IMR-90 (cell line): ENCODE data around the gene AKT1S1. TPM values are rescaled to one million over a fixed set of nuclear protein-coding genes. Genes with fewer than 3 reads are reported as not detected.

ENCODE experiments used
- ATAC-seq: fragments of 200-7000 bp; cut with Tn5 transposase; 2 replicates; pipeline ENCODE4 v1.9.1; 2020; ENCODE audit warnings: low read depth, mild to moderate bottlenecking, moderate library complexity
- BruUV-seq: library from RNA; stranded (reverse); fragments of 400-500 nt; replicated peaks from 2 replicates; lab custom pipeline; 2021; lab: Mats Ljungman, UMichigan
- CTCF ChIA-PET: fragments of 300-600 bp; formaldehyde crosslinking; extraction: SDS; loops from one replicate; lab custom pipeline; 2021; ENCODE audit warnings: antibody characterized with exemption; lab: Yijun Ruan, JAX
- POLR2A ChIA-PET: fragments of 300-600 bp; sonication (Branson Sonifier 250); formaldehyde crosslinking; loops from one replicate; lab custom pipeline; 2022; ENCODE audit warnings: antibody characterized with exemption; ENCODE audit not compliant: unreplicated experiment; lab: Charles Lee
- DNase-seq: peaks from one replicate; pipeline ENCODE4 v3.0.0; 2013
- H2AFZ ChIP-seq: replicated peaks from 2 replicates; pipeline ENCODE3; 2013; ENCODE audit warnings: low read length, mild to moderate bottlenecking; ENCODE audit not compliant: poor library complexity
- H2AK5ac ChIP-seq: 2 replicates; pipeline ENCODE4 v1.6.1; 2013; ENCODE audit warnings: low read depth, low read length, inconsistent platforms
- H2AK9ac ChIP-seq: replicated peaks from 2 replicates; pipeline ENCODE3; 2013; ENCODE audit warnings: mild to moderate bottlenecking, low read depth, low read length, moderate library complexity; ENCODE audit not compliant: poor library complexity
- H2BK120ac ChIP-seq: 2 replicates; pipeline ENCODE4 v1.6.1; 2013; ENCODE audit warnings: low read depth, low read length, inconsistent platforms
- H2BK15ac ChIP-seq: 3 replicates; pipeline ENCODE4 v1.6.1; 2013; ENCODE audit warnings: low read depth, low read length, inconsistent platforms
- H2BK20ac ChIP-seq: 2 replicates; pipeline ENCODE4 v1.6.1; 2013; ENCODE audit warnings: low read depth, mild to moderate bottlenecking, inconsistent platforms, low read length, moderate library complexity
- H2BK5ac ChIP-seq: 2 replicates; pipeline ENCODE4 v1.6.1; 2013; ENCODE audit warnings: mild to moderate bottlenecking, low read depth, low read length, inconsistent platforms; ENCODE audit not compliant: poor library complexity, severe bottlenecking
- H3K14ac ChIP-seq: replicated peaks from 2 replicates; pipeline ENCODE4 v1.6.1; 2013; ENCODE audit warnings: low read depth, low read length, inconsistent platforms
- H3K18ac ChIP-seq: 2 replicates; pipeline ENCODE4 v1.6.1; 2013; ENCODE audit warnings: low read depth, low read length, control low read depth
- H3K23ac ChIP-seq: 2 replicates; pipeline ENCODE4 v1.6.1; 2013; ENCODE audit warnings: low read depth, low read length, inconsistent platforms
- H3K27ac ChIP-seq: 2 replicates; pipeline ENCODE4 v1.5.1; 2013; ENCODE audit warnings: mild to moderate bottlenecking, control low read depth, low read length; ENCODE audit not compliant: insufficient read depth
- H3K27me3 ChIP-seq: 2 replicates; pipeline ENCODE4 v1.6.1; 2013; ENCODE audit warnings: low read length; ENCODE audit not compliant: control insufficient read depth, insufficient read depth
- H3K36me3 ChIP-seq: 2 replicates; pipeline ENCODE4 v1.6.1; 2013; ENCODE audit warnings: low read length, mixed read lengths; ENCODE audit not compliant: control insufficient read depth, insufficient read depth
- H3K4ac ChIP-seq: 2 replicates; pipeline ENCODE4 v1.6.1; 2013; ENCODE audit warnings: low read depth, low read length, inconsistent platforms
- H3K4me1 ChIP-seq: 2 replicates; pipeline ENCODE4 v1.6.1; 2013; ENCODE audit warnings: low read length, mixed read lengths; ENCODE audit not compliant: control insufficient read depth, insufficient read depth
- H3K4me2 ChIP-seq: 2 replicates; pipeline ENCODE4 v1.6.1; 2013; ENCODE audit warnings: low read depth, mild to moderate bottlenecking, control low read depth, low read length, moderate library complexity
- H3K4me3 ChIP-seq: 2 replicates; pipeline ENCODE4 v1.5.1; 2013; ENCODE audit warnings: low read depth, mild to moderate bottlenecking, control low read depth, low read length, moderate library complexity; ENCODE audit not compliant: insufficient read depth
- H3K56ac ChIP-seq: 2 replicates; pipeline ENCODE4 v1.6.1; 2013; ENCODE audit warnings: low read length, inconsistent platforms; ENCODE audit not compliant: insufficient read depth; ENCODE audit errors: extremely low read depth
- H3K79me1 ChIP-seq, 2 experiments: 2 replicates each; pipeline ENCODE4 v1.6.1; 2013; ENCODE audit warnings: low read length in 2 of 2, inconsistent platforms in 1 of 2, low read depth in 1 of 2
- H3K9ac ChIP-seq: 2 replicates; pipeline ENCODE4 v1.6.1; 2013; ENCODE audit warnings: low read depth, low read length, control low read depth
- H3K9me1 ChIP-seq: 2 replicates; pipeline ENCODE4 v1.6.1; 2013; ENCODE audit warnings: low read length, inconsistent platforms; ENCODE audit not compliant: insufficient read depth
- H3K9me3 ChIP-seq: 2 replicates; pipeline ENCODE4 v1.6.1; 2013; ENCODE audit warnings: low read length; ENCODE audit not compliant: control insufficient read depth, insufficient read depth
- H4K20me1 ChIP-seq: 2 replicates; pipeline ENCODE4 v1.6.1; 2013; ENCODE audit warnings: low read length, inconsistent platforms; ENCODE audit not compliant: insufficient read depth
- H4K5ac ChIP-seq: 2 replicates; pipeline ENCODE4 v1.6.1; 2013; ENCODE audit warnings: mild to moderate bottlenecking, low read depth, low read length, control low read depth
- H4K8ac ChIP-seq, 2 experiments: 2 replicates each; pipeline ENCODE4 v1.6.1; 2013; ENCODE audit warnings: low read depth in 2 of 2, low read length in 2 of 2, control low read depth in 1 of 2, inconsistent platforms in 1 of 2
- H4K91ac ChIP-seq: 2 replicates; pipeline ENCODE4 v1.6.1; 2013; ENCODE audit warnings: low read depth, low read length, inconsistent platforms; ENCODE audit not compliant: insufficient read depth
- BHLHE40 ChIP-seq: fragments of 150-350 bp; IDR thresholded peaks from 2 replicates; pipeline ENCODE4 v1.6.1; 2016; ENCODE audit warnings: mild to moderate bottlenecking, low read depth, low read length
- CEBPB ChIP-seq: IDR thresholded peaks from 2 replicates; pipeline ENCODE4 v1.6.1; 2012; ENCODE audit warnings: low read depth, low read length, improper control_type of control experiment
- CHD1 ChIP-seq: IDR thresholded peaks from 2 replicates; pipeline ENCODE4 v1.6.1; 2012; ENCODE audit warnings: low read depth, low read length, improper control_type of control experiment
- CTCF ChIP-seq: conservative IDR thresholded peaks from 2 replicates; pipeline ENCODE4 v1.5.1; 2012; ENCODE audit warnings: mild to moderate bottlenecking, low read depth, low read length, improper control_type of control experiment
- ELK1 ChIP-seq: fragments of 150-350 bp; IDR thresholded peaks from 2 replicates; pipeline ENCODE4 v1.6.1; 2016; ENCODE audit warnings: low read depth, mild to moderate bottlenecking, low read length, moderate library complexity, borderline replicate concordance
- FOS ChIP-seq: fragments of 150-350 bp; IDR thresholded peaks from 2 replicates; pipeline ENCODE4 v1.6.1; 2016; ENCODE audit warnings: low read depth, low read length
- MAFK ChIP-seq: IDR thresholded peaks from 2 replicates; pipeline ENCODE4 v1.6.1; 2012; ENCODE audit warnings: low read depth, low read length, improper control_type of control experiment
- MAZ ChIP-seq: IDR thresholded peaks from 2 replicates; pipeline ENCODE4 v1.6.1; 2012; ENCODE audit warnings: low read depth, mild to moderate bottlenecking, low read length, improper control_type of control experiment, moderate library complexity, borderline replicate concordance
- MXI1 ChIP-seq: IDR thresholded peaks from 2 replicates; pipeline ENCODE4 v1.6.1; 2012; ENCODE audit warnings: low read depth, mild to moderate bottlenecking, low read length, moderate library complexity, borderline replicate concordance
- RAD21 ChIP-seq: IDR thresholded peaks from 2 replicates; pipeline ENCODE4 v1.6.1; 2012; ENCODE audit warnings: low read length, improper control_type of control experiment
- RFX5 ChIP-seq: IDR thresholded peaks from 2 replicates; pipeline ENCODE4 v1.8.0; 2012; ENCODE audit warnings: low read depth, mild to moderate bottlenecking, low read length, moderate library complexity
- SMC3 ChIP-seq: fragments of 150-350 bp; IDR thresholded peaks from 2 replicates; pipeline ENCODE4 v1.6.1; 2016; ENCODE audit warnings: low read depth, mild to moderate bottlenecking, antibody characterized with exemption, low read length, moderate library complexity
- USF2 ChIP-seq: fragments of 150-350 bp; IDR thresholded peaks from 2 replicates; pipeline ENCODE4 v1.6.1; 2017; ENCODE audit warnings: mild to moderate bottlenecking, antibody characterized with exemption, low read length, low read depth
- WGBS, 2 experiments: methylation state at CpG; one replicate each; pipeline versions ENCODE4 v1.1.5 to v1.1.7; 2013; ENCODE audit warnings: missing lambda C conversion rate in 2 of 2; ENCODE audit not compliant: insufficient read length in 1 of 2; ENCODE audit errors: extremely low coverage in 2 of 2; 5-methylcytosine and 5-hydroxymethylcytosine counted together
- dilution Hi-C: fragments of 300-500 bp; cut with HindIII; formaldehyde crosslinking; loops from one replicate; pipeline ENCODE4 v1.14.3; 2018; ENCODE audit warnings: low sequenced_read_pairs; ENCODE audit not compliant: unreplicated experiment
- in situ Hi-C: fragments of 300-500 bp; cut with MboI; formaldehyde crosslinking; loops from 3 replicates; pipeline ENCODE4 v1.14.3; 2019; ENCODE audit warnings: low sequenced_read_pairs, inconsistent platforms, mixed read lengths
- intact Hi-C: fragments of 100-400 bp; cut with micrococcal nuclease; formaldehyde crosslinking; loops from 2 replicates; pipeline ENCODE4 v1.10.0; 2022
- polyA plus RNA-seq, 3 experiments: library from polyadenylated mRNA; depleted of rRNA; stranded (reverse); fragments of >200 nt; gene quantifications; 2 replicates each; pipeline ENCODE4 v1.2.3, GENCODE V29; 2012; ENCODE audit warnings: low replicate concordance in 1 of 3
- total RNA-seq: library from RNA; depleted of rRNA; stranded (reverse); fragments of >200 nt; gene quantifications from 2 replicates; pipeline ENCODE4 v1.2.3, GENCODE V29; 2012

AKT1S1 gene
- total and polyA plus RNA-seq, 2 of the 4 experiments (the other 2 are of a cell fraction) = 3.6 to 54.4 TPM

GRCh38 chr19:49887037-49887664 is 10.0 kb upstream of the AKT1S1 start (continued):
- TF ChIP-seq CTCF = no peak

- intact Hi-C loops (no loop called here), in situ Hi-C loops (no loop called here), dilution Hi-C loops (no loop called here)
- H3K4ac ChIP-seq = no peak overlapping the region
- no peak overlapping the region for H3K56ac ChIP-seq
- H4K5ac ChIP-seq = no peak overlapping the region
- no peak overlapping the region for H3K9ac ChIP-seq
- no peak overlapping the region for H2AK9ac ChIP-seq
- 0 out of 2 replicates have a peak, but pooled peaks cover 4% of the 10 kb centered on the region for H3K9me1 ChIP-seq
- ChIA-PET POLR2A (no interaction called here), CTCF (no interaction called here)
- no TSS peak for BruUV-seq
- no peak overlapping the region for H3K18ac ChIP-seq
- H2BK5ac ChIP-seq = no peak overlapping the region
- no peak overlapping the region for H3K14ac ChIP-seq
- H2BK20ac ChIP-seq = no peak overlapping the region
- no peak overlapping the region for H4K91ac ChIP-seq
- H3K23ac ChIP-seq = no peak overlapping the region
- no peak overlapping the region for H2AK5ac ChIP-seq
- H3K4me2 ChIP-seq = no peak overlapping the region
- no peaks in the 10 kb centered on the region for H3K27me3 ChIP-seq
- H3K9me3 ChIP-seq = peaks cover 6% of the 10 kb centered on the region; the same call in 1 of the 2 replicates
- no peak overlapping the region for H2BK15ac ChIP-seq
- no peak overlapping the region for H2BK120ac ChIP-seq
- peaks cover 0 to 11% of the 10 kb centered on the region in 2 experiments; a peak in 2 of 4 replicates for H3K79me1 ChIP-seq
- ATAC-seq (no peak), DNase-seq (no peak)
- 94% methylated on average over 2 of the region's 3 CpGs; no CpG with 5 or more reads in 1 of the 2 experiments for WGBS, 2 experiments
- H3K4me3 ChIP-seq = no peak overlapping the region
- H4K8ac ChIP-seq = no peak overlapping the region
- H2AFZ ChIP-seq = no peak overlapping the region
- H3K36me3 ChIP-seq = peaks cover 59% of the 10 kb centered on the region
- H3K27ac ChIP-seq = no peak overlapping the region
- no peaks in the 10 kb centered on the region for H3K4me1 ChIP-seq
- H4K20me1 ChIP-seq = no peaks in the 10 kb centered on the region
- TF ChIP-seq RFX5 (no peak), FOS (no peak), USF2 (no peak), MAZ (no peak), MAFK (no peak), RAD21 (no peak), ELK1 (no peak), MXI1 (no peak), CHD1 (no peak), CEBPB (no peak), BHLHE40 (no peak), SMC3 (no peak)
Measured at GRCh38 chr19:49884760-49885159, 7.6 kb upstream of the AKT1S1 start.
